ENCODE measurements around the gene ANKHD1. TPM values are rescaled to one million over a fixed set of nuclear protein-coding genes. Genes with fewer than 3 reads are reported as not detected.

ANKHD1 gene
- total RNA-seq, 1 donor from 2014 or later: 120 TPM

DNA sequence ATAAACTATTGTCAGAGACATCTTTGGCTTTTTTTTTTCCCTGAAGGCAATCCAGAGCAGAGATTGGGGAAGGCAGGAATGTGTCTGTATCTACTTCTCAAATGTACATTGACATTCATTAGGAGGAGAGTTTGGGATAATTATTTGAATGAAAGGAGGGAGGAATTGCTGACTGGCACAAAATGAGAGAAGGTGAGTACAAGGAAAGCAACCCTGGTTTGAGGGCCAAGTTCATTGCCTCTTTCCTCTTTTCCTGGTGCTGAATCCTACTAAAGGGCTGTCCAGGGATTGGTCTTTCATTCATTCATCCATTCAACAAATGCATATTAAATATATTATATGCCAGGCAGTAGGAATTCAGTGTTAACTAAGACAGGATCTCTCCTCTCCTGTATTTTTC, 18.8 kb upstream of the ANKHD1 start:
- intact Hi-C loops (cut with micrococcal nuclease): no loop called here
- no peak overlapping the region for H3K27ac Mint-ChIP-seq
- H3K27me3 Mint-ChIP-seq (ENCODE audit: low read depth): no peaks in the 10 kb centered on the region
- no peaks in the 10 kb centered on the region for H3K9me3 Mint-ChIP-seq
- no peak overlapping the region for H3K4me3 Mint-ChIP-seq (ENCODE audit: low read depth)
- peaks cover 8% of the 10 kb centered on the region for H3K4me1 Mint-ChIP-seq (ENCODE audit: low read depth)
- no peak for DNase-seq (ENCODE audit: low spot score)
- no peaks in the 10 kb centered on the region for H3K36me3 Mint-ChIP-seq (ENCODE audit: low read depth)

DNA sequence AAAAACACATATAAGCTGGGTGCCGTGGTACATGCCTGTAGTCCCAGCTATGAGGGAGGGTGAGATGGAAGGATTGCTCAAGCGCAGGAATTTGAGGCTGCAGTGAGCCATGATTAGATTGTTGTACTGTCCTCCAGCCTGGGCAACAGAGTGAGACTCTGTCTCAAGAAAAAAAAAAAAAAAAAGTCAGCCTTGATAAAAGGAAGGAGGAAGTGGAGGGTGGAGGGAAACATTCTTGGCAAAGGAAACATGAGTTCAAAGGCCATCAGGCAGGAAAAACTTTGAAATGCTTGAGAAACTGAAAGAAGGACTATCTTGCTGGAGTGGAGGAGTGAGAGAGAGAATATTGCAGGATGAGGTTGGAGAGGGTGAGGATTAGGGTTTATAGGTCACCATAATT, 18.3 kb upstream of the ANKHD1 start:
- H3K9me3 Mint-ChIP-seq: no peaks in the 10 kb centered on the region
- intact Hi-C loops (cut with micrococcal nuclease): no loop called here
- no peak for DNase-seq (ENCODE audit: low spot score)
- H3K4me1 Mint-ChIP-seq (ENCODE audit: low read depth): peaks cover 8% of the 10 kb centered on the region
- no peak overlapping the region for H3K27ac Mint-ChIP-seq
- H3K4me3 Mint-ChIP-seq (ENCODE audit: low read depth): no peak overlapping the region
- H3K27me3 Mint-ChIP-seq (ENCODE audit: low read depth): no peaks in the 10 kb centered on the region
- H3K36me3 Mint-ChIP-seq (ENCODE audit: low read depth): no peaks in the 10 kb centered on the region

DNA sequence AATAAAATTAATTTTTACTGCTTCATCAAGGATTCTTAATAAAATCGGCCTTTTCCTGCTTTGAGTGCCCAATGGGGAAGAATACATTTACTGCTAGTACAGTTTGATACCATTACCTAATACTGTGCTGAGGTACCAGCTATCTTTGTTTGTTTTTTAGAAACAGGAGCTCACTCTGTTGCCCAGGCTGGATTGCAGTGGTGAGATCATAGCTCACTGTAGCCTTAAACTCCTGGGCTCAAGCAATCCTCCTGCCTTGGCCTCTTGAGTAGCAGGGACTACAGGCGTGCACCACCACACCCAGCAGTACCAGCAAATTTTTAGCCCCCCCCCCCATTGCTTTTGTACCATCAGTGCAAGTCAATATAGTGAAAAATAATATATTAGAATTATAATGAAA, 13.6 kb upstream of the ANKHD1 start:
- H3K4me3 Mint-ChIP-seq (ENCODE audit: low read depth): no peak overlapping the region
- intact Hi-C loops (cut with micrococcal nuclease): no loop called here

DNA sequence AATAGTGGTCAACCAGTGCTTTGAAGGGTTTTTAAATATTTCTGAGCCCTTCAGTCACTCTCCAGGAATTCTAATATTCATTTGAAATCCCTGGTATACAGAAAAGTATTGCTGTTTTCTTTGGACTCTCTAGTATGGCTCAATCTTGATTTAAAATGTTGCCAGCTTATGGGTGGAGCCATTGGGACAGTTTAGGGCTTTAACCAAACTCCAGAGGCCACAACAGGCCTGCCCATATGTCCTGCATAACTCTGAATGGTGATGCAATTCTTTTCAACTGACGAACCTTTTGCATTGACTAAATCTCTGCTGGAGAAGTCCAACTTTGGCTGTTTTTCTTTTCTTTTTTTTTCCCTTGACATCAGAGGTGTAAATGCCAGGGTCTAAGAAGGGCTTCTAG, 10.3 kb upstream of the ANKHD1 start:
- Mint-ChIP-seq H3K36me3 (ENCODE audit: low read depth) (no peaks in the 10 kb centered on the region), H3K27ac (no peak overlapping the region), H3K4me3 (ENCODE audit: low read depth) (no peak overlapping the region), H3K4me1 (ENCODE audit: low read depth) (no peaks in the 10 kb centered on the region), H3K27me3 (ENCODE audit: low read depth) (no peaks in the 10 kb centered on the region), H3K9me3 (no peaks in the 10 kb centered on the region)
- intact Hi-C loops (cut with micrococcal nuclease): no loop called here
- DNase-seq (ENCODE audit: low spot score): no peak

More for the DNA sequence above, 13.6 kb upstream of the ANKHD1 start:
- no peak for DNase-seq (ENCODE audit: low spot score)
- no peaks in the 10 kb centered on the region for H3K27me3 Mint-ChIP-seq (ENCODE audit: low read depth)
- peaks cover 2% of the 10 kb centered on the region for H3K4me1 Mint-ChIP-seq (ENCODE audit: low read depth)
- no peak overlapping the region for H3K27ac Mint-ChIP-seq
- H3K36me3 Mint-ChIP-seq (ENCODE audit: low read depth): no peaks in the 10 kb centered on the region
- H3K9me3 Mint-ChIP-seq: no peaks in the 10 kb centered on the region

DNA sequence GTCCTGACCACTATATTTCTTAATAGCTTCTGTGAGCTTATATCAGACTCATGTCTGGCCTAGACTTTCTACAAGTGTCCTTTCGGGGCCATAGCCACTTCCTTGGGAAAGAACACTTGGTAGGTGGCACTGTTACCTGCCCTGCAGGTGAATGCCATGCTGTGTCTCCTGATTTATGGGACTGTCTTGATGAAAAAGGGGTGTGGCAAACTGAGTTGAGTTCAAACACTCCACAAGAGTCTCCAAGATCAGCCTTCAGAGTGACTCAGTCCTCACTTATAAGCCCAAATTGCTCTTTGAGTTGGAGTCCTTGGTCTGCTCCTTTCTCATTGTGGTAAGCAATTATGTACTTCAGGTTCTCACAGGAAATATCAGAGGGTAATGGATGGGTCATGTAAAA, 9.9 kb upstream of the ANKHD1 start:
- Mint-ChIP-seq H3K4me1 (ENCODE audit: low read depth) (no peaks in the 10 kb centered on the region), H3K9me3 (no peaks in the 10 kb centered on the region), H3K27ac (no peak overlapping the region), H3K36me3 (ENCODE audit: low read depth) (no peaks in the 10 kb centered on the region), H3K27me3 (ENCODE audit: low read depth) (no peaks in the 10 kb centered on the region), H3K4me3 (ENCODE audit: low read depth) (no peak overlapping the region)
- DNase-seq (ENCODE audit: low spot score): no peak
- intact Hi-C loops (cut with micrococcal nuclease): no loop called here

DNA sequence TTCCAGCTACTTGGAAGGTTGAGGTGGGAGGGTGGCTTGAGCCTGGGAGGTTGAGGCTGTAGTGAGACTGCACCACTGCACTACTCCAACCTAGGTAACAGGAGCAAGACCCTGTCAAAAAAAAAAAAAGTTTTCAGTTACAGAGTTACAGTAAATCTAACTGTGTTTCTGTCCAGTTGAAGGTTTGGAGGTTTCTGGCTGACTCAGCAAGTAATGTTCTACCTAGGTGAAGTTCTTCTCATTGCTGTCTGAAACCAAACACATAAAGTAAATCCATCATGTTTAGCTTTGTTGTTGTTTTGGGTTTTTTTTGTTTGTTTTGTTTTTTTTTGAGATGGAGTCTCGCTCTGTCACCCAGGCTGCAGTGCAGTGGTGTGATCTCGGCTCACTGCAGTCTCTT, 7.9 kb upstream of the ANKHD1 start:
- H3K9me3 Mint-ChIP-seq: no peaks in the 10 kb centered on the region
- no peaks in the 10 kb centered on the region for H3K27me3 Mint-ChIP-seq (ENCODE audit: low read depth)
- intact Hi-C loops (cut with micrococcal nuclease): no loop called here
- no peak overlapping the region for H3K4me3 Mint-ChIP-seq (ENCODE audit: low read depth)
- no peak overlapping the region for H3K27ac Mint-ChIP-seq
- no peak for DNase-seq (ENCODE audit: low spot score)
- no peaks in the 10 kb centered on the region for H3K36me3 Mint-ChIP-seq (ENCODE audit: low read depth)
- no peaks in the 10 kb centered on the region for H3K4me1 Mint-ChIP-seq (ENCODE audit: low read depth)

DNA sequence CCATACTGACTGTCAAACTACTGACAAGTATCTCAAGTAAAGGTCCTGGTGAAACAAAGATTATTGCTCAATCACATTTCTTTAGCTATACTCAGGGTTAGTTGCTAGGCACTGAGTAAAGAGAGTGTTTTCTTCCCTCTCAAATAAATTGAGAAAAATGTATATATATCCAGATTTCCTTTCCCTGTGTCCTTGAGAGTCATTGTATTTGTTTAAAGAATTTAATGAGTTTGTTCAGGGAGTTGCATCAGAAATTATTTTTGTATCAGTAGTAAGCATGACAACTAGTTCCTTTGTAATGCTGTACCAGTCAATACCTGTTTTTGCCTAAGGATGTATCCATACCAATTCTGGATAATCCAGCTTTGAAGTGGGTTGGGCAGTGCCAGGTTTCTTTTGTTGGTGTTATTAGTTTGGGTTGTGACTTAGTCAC, 3.2 kb upstream of the ANKHD1 start:
- H3K4me1 Mint-ChIP-seq (ENCODE audit: low read depth): peaks cover 5% of the 10 kb centered on the region
- H3K4me3 Mint-ChIP-seq (ENCODE audit: low read depth): no peak overlapping the region
- H3K9me3 Mint-ChIP-seq: no peaks in the 10 kb centered on the region
- H3K36me3 Mint-ChIP-seq (ENCODE audit: low read depth): peaks cover 9% of the 10 kb centered on the region
- no peak overlapping the region for H3K27ac Mint-ChIP-seq
- intact Hi-C loops (cut with micrococcal nuclease): no loop called here
- H3K27me3 Mint-ChIP-seq (ENCODE audit: low read depth): no peaks in the 10 kb centered on the region
- no peak for DNase-seq (ENCODE audit: low spot score)

DNA sequence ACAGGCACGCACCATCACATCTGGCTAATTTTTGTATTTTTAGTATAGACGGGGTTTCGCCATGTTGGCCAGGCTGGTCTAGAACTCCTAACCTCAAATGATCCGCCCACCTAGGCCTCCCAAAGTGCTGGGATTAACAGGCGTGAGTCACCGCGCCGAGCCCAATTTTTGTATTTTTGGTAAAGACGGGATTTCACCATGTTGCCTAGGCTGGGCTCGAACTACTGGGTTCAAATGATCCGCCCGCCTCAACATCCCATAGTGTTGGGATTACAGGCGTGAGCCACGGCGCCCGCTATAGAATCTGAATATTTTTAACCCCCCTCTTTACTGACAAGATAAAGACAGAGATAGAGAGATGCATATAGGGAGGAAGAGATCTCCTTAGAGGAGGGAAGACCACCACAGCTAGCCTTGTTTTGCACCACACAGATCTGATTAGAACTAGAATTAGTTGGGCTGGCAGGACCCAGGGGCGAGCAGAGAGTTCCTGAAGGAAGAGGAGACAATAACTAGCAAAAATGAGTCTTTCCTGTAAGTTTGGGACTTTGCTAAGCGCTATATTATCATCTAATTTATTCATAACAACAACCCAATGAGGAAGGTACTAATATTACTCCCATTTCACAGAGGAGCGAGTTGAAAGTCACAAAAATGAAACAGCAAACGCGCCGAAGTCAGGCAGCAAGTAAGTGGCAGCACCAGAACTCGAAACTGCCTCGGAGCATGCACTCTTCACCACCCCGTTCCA, 1.5 kb upstream of the ANKHD1 start:
- Mint-ChIP-seq H3K27ac (no peak overlapping the region), H3K36me3 (ENCODE audit: low read depth) (peaks cover 23% of the 10 kb centered on the region), H3K27me3 (ENCODE audit: low read depth) (no peaks in the 10 kb centered on the region), H3K9me3 (no peaks in the 10 kb centered on the region), H3K4me1 (ENCODE audit: low read depth) (peaks cover 18% of the 10 kb centered on the region), H3K4me3 (ENCODE audit: low read depth) (no peak overlapping the region)
- intact Hi-C loops (cut with micrococcal nuclease): loop anchor here (2.0 to 5.0 kb wide), 6 partner anchors 239 to 838 kb away; partner anchors contain the start of genes HARS1, HARS2, IK and NDUFA2
- no peak for DNase-seq (ENCODE audit: low spot score)

DNA sequence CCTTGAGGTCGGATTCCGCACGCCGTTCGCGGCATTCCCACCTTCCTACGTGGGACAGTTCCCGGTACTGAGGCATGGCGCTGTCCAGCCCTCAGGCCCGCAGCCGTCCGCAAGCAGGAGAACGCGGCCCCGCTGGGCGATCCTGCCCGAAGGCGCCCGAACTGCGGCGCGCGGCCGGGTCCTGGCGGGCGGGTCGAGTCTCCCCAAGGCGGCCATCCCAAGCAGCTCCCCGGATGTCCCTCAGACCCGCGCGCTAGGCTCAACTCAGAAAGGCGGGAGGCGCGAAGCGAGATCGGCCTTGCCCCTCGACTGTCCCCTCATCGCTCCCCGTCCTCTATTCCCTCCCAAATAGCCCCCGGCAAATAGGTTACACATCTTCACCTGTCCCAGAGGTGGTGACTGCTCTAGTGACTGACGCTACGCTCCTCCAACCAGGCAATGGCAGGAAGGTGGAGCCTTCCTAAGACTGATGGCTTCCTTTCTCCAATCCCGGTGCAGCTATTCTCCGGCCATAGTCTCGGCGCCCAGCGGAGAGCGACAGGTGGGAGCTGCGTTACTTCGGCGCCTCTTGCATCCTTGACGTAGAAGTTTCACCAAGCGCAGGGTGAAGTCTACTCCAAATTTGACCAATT, 787 bp upstream of the ANKHD1 start:
- Mint-ChIP-seq H3K9me3 (no peaks in the 10 kb centered on the region), H3K27ac (no peak overlapping the region), H3K4me3 (ENCODE audit: low read depth) (no peak overlapping the region), H3K4me1 (ENCODE audit: low read depth) (peaks cover 20% of the 10 kb centered on the region), H3K27me3 (ENCODE audit: low read depth) (no peaks in the 10 kb centered on the region), H3K36me3 (ENCODE audit: low read depth) (peaks cover 26% of the 10 kb centered on the region)
- intact Hi-C loops (cut with micrococcal nuclease): loop anchor here (1.0 to 5.0 kb wide), 9 partner anchors 98 to 839 kb away; partner anchors contain the start of genes APBB3, HARS1, HARS2 and IK
- DNase-seq (ENCODE audit: low spot score): peak; percentile 86

DNA sequence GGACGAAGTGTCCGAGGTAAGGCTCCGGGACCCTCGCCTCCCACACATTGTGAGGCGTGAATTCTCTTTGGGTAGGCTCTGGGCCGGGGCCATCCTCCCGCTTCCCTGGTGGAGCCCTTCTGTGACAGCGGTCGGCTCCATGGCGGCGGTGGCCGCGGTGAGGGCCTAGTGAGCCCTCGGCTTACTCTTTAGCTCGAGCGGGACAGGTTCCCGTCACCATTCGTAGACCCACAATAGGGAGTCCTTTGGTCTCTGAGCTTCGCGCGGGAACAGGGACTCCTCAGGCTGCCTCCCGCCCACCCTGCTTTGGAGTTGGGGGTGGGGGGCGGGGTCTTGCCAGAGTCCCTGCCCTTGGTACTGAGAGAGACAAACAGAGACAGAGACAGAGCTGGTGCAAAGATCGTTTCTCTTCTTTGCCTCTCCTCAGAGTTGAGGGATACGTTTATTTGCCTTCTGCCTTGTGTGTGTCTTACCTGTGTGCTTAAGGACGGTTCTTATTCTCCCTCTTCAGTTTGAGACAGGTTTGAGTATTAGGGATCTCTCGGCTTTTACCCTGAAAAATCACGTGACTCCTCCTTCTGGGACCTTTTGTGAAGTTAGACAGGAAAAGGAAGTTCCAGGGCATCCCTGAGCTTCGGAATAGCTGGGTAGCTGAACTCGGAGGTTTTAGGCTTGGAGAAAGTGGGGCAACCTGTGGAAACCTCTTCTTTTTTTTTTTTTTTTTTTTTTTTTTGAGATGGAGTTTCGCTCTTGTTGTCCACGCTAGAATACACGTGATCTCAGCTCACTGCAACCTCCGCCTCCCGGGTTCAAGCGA, 833 bp downstream of the ANKHD1 start:
- Mint-ChIP-seq H3K4me1 (ENCODE audit: low read depth) (peaks cover 20% of the 10 kb centered on the region), H3K27me3 (ENCODE audit: low read depth) (no peaks in the 10 kb centered on the region), H3K27ac (no peak overlapping the region), H3K4me3 (ENCODE audit: low read depth) (no peak overlapping the region), H3K36me3 (ENCODE audit: low read depth) (peaks cover 30% of the 10 kb centered on the region), H3K9me3 (no peaks in the 10 kb centered on the region)
- peak; percentile 48 for DNase-seq (ENCODE audit: low spot score)
- intact Hi-C loops (cut with micrococcal nuclease): loop anchor here (5.0 kb wide), 1 partner anchor 840 kb away; the partner anchor contains the start of gene UBE2D2

DNA sequence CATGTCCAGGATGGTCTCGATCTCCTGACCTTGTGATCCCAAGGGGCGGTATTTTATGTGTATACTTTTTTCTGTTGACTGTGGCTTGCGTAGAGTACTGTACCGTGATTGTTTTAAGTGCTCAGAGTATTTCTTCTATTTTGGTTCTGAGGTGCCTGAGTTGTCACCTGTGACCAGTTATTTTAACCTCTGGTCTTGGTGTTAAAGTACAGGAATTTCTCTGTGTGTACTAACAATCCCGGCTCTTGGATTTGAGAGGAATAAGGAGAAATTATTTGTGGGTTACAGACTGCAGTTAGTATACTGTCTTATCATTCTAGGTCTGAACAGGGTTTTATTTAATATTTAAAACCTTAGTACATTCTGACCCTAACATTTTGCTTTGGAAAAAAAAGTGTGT, 2.0 kb downstream of the ANKHD1 start:
- no peaks in the 10 kb centered on the region for H3K9me3 Mint-ChIP-seq
- H3K36me3 Mint-ChIP-seq (ENCODE audit: low read depth): peaks cover 30% of the 10 kb centered on the region
- intact Hi-C loops (cut with micrococcal nuclease): loop anchor here (5.0 kb wide), 1 partner anchor 841 kb away; the partner anchor contains the start of gene UBE2D2
- H3K4me3 Mint-ChIP-seq (ENCODE audit: low read depth): no peak overlapping the region
- peaks cover 20% of the 10 kb centered on the region for H3K4me1 Mint-ChIP-seq (ENCODE audit: low read depth)
- no peak for DNase-seq (ENCODE audit: low spot score)
- peak overlapping the region; percentile 73 for H3K27ac Mint-ChIP-seq
- no peaks in the 10 kb centered on the region for H3K27me3 Mint-ChIP-seq (ENCODE audit: low read depth)

DNA sequence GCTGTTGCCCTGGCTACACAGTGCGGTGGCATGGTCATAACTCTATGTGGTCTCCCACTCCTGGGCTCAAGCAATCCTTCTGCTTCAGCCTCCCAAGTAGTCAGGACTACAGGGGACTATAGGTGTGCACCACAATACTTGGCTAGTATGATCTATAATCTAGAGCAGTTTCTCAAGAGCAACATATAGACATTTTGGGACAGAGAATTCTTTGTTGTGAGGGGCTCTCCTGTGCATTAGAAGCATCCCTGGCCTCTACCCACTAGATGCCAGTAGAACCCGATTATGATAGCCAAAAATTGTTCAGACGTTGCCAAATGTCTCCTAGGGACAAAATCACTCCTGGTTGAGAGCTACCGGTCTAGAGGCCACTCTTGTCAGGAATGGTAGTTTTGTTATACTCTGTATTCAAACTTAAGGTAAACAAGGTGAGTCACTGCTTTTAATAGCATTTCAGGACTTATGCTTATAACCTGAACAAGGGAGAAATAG, 7.2 kb downstream of the ANKHD1 start:
- no peak overlapping the region for H3K27ac Mint-ChIP-seq
- H3K27me3 Mint-ChIP-seq (ENCODE audit: low read depth): no peaks in the 10 kb centered on the region
- DNase-seq (ENCODE audit: low spot score): no peak
- intact Hi-C loops (cut with micrococcal nuclease): no loop called here
- H3K4me1 Mint-ChIP-seq (ENCODE audit: low read depth): peaks cover 14% of the 10 kb centered on the region
- peaks cover 30% of the 10 kb centered on the region for H3K36me3 Mint-ChIP-seq (ENCODE audit: low read depth)
- H3K9me3 Mint-ChIP-seq: no peaks in the 10 kb centered on the region
- H3K4me3 Mint-ChIP-seq (ENCODE audit: low read depth): no peak overlapping the region
